Measurements from ENCODE around the gene ICAM4. TPM values are rescaled to one million over a fixed set of nuclear protein-coding genes. Genes with fewer than 3 reads are reported as not detected.

ICAM4 gene
- total RNA-seq, 4 donors from 2014 or later = 0.29 to 0.78 (median 0.66) TPM; not detected in 1

DNA sequence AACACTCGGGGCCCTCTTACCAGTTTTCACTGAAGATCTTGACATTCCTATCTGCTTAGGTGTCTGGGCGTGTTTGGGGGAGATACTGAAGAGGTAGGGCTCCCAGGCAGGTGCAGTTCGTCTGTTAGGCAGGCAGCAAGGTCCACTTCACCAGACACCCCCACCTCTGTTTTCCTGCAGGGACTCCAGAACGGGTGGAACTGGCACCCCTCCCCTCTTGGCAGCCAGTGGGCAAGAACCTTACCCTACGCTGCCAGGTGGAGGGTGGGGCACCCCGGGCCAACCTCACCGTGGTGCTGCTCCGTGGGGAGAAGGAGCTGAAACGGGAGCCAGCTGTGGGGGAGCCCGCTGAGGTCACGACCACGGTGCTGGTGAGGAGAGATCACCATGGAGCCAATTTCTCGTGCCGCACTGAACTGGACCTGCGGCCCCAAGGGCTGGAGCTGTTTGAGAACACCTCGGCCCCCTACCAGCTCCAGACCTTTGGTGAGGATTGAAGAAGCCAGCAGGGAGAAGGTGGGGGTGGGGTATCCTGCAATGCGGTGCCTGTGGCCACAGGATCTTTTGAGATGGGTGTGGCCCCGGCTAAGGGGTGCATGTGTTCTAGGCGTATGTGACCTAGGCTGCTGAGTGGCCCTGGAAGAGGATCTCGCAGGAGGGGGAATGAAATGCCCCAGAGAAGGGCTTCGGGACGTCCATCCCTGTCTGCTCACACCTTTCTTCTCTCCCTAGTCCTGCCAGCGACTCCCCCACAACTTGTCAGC is 3.3 kb upstream of the ICAM4 start:
- no peak for TF ChIP-seq POLR2A (IDR thresholded peaks at IDR 0.05; ENCODE audit: low read depth)
- no peak for TF ChIP-seq POLR2AphosphoS5 (IDR thresholded peaks at IDR 0.05)
- peaks cover 20 to 34% (median 25%) of the 10 kb centered on the region in 4 donors for H3K4me1 ChIP-seq
- H3K36me3 ChIP-seq = peaks cover 11 to 47% (median 29%) of the 10 kb centered on the region in 4 donors
- intact Hi-C loops (cut with DNase I) = no loop called here
- H3K27me3 ChIP-seq = peaks cover 0 to 52% (median 17%) of the 10 kb centered on the region in 4 donors
- no peaks in the 10 kb centered on the region for H3K9me3 ChIP-seq
- 76% methylated on average over 22 of the region's 23 CpGs for WGBS
- H3K27ac ChIP-seq (replicated peaks in 1 of 4) = no peak overlapping the region
- no peak for DNase-seq (ENCODE audit: extremely low spot score)
- H3K4me3 ChIP-seq = no peak overlapping the region

GRCh38 chr19:10284065-10284959 is 2.4 kb upstream of the ICAM4 start:
- intact Hi-C loops (cut with DNase I) = no loop called here
- WGBS = 93% methylated on average over 31 of the region's 34 CpGs
- H3K36me3 ChIP-seq = peaks cover 7 to 39% (median 29%) of the 10 kb centered on the region in 4 donors

GRCh38 chr19:10284960-10285278 is 1.8 kb upstream of the ICAM4 start:
- WGBS = 99% methylated on average over 10 of the region's 13 CpGs
- Histone ChIP-seq H3K36me3 (peaks cover 7 to 38% (median 27%) of the 10 kb centered on the region in 4 donors), H3K27ac (replicated peaks in 1 of 4) (no peak overlapping the region), H3K4me3 (no peak overlapping the region), H3K9me3 (no peaks in the 10 kb centered on the region), H3K27me3 (peaks cover 0 to 66% (median 31%) of the 10 kb centered on the region in 4 donors), H3K4me1 (peaks cover 34 to 44% (median 40%) of the 10 kb centered on the region in 4 donors)
- intact Hi-C loops (cut with DNase I) = no loop called here
- TF ChIP-seq EP300 (IDR thresholded peaks at IDR 0.05) = no peak
- no peak for TF ChIP-seq POLR2AphosphoS5 (IDR thresholded peaks at IDR 0.05)
- TF ChIP-seq POLR2A (IDR thresholded peaks at IDR 0.05; ENCODE audit: low read depth) = no peak
- TF ChIP-seq, protein P1, sequence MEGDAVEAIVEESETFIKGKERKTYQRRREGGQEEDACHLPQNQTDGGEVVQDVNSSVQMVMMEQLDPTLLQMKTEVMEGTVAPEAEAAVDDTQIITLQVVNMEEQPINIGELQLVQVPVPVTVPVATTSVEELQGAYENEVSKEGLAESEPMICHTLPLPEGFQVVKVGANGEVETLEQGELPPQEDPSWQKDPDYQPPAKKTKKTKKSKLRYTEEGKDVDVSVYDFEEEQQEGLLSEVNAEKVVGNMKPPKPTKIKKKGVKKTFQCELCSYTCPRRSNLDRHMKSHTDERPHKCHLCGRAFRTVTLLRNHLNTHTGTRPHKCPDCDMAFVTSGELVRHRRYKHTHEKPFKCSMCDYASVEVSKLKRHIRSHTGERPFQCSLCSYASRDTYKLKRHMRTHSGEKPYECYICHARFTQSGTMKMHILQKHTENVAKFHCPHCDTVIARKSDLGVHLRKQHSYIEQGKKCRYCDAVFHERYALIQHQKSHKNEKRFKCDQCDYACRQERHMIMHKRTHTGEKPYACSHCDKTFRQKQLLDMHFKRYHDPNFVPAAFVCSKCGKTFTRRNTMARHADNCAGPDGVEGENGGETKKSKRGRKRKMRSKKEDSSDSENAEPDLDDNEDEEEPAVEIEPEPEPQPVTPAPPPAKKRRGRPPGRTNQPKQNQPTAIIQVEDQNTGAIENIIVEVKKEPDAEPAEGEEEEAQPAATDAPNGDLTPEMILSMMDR (IDR thresholded peaks at IDR 0.05) = no peak
- DNase-seq (ENCODE audit: extremely low spot score) = no peak

More at GRCh38 chr19:10284065-10284959, 2.4 kb upstream of the ICAM4 start:
- H3K27me3 ChIP-seq = peaks cover 0 to 60% (median 25%) of the 10 kb centered on the region in 4 donors
- peaks cover 28 to 38% (median 34%) of the 10 kb centered on the region in 4 donors for H3K4me1 ChIP-seq
- no peaks in the 10 kb centered on the region for H3K9me3 ChIP-seq
- H3K27ac ChIP-seq (replicated peaks in 1 of 4) = no peak overlapping the region
- TF ChIP-seq EP300 (IDR thresholded peaks at IDR 0.05) (no peak), POLR2A (IDR thresholded peaks at IDR 0.05; ENCODE audit: low read depth) (no peak), POLR2AphosphoS5 (IDR thresholded peaks at IDR 0.05) (no peak)
- TF ChIP-seq, protein P1 (IDR thresholded peaks at IDR 0.05) = no peak
- DNase-seq (ENCODE audit: extremely low spot score) = no peak
- no peak overlapping the region for H3K4me3 ChIP-seq

- Histone ChIP-seq H3K4me1 (peaks cover 39 to 49% (median 44%) of the 10 kb centered on the region in 4 donors), H3K4me3 (no peak overlapping the region), H3K36me3 (peaks cover 7 to 38% (median 26%) of the 10 kb centered on the region in 4 donors), H3K27ac (replicated peaks in 1 of 4) (no peak overlapping the region), H3K27me3 (peaks cover 0 to 71% (median 35%) of the 10 kb centered on the region in 4 donors), H3K9me3 (no peaks in the 10 kb centered on the region)
- no peak for DNase-seq (ENCODE audit: extremely low spot score)
- intact Hi-C loops (cut with DNase I) = no loop called here
- TF ChIP-seq POLR2A (IDR thresholded peaks at IDR 0.05; ENCODE audit: low read depth) (no peak), EP300 (IDR thresholded peaks at IDR 0.05) (no peak)
- 94% methylated on average over 2 of the region's 4 CpGs for WGBS
These were observed 1.4 kb upstream of the ICAM4 start for GRCh38 chr19:10285393-10285792.

DNA sequence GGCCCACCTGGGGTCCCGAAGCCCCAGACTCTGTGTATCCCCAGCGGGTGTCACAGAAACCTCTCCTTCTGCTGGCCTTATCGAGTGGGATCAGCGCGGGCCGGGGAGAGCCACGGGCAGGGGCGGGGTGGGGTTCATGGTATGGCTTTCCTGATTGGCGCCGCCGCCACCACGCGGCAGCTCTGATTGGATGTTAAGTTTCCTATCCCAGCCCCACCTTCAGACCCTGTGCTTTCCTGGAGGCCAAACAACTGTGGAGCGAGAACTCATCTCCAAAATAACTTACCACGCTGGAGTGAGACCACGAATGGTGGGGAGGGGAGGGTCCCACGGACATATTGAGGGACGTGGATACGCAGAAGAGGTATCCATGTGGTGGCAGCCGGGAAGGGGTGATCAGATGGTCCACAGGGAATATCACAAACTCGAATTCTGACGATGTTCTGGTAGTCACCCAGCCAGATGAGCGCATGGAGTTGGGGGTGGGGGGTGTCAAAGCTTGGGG is 2.0 kb downstream of the ICAM4 start:
- Histone ChIP-seq H3K4me3 (peak overlapping the region; percentile 34 to 60 (median 47)), H3K4me1 (peaks cover 66 to 82% (median 76%) of the 10 kb centered on the region in 4 donors), H3K9me3 (no peaks in the 10 kb centered on the region), H3K27me3 (peaks cover 16 to 98% (median 68%) of the 10 kb centered on the region in 4 donors), H3K36me3 (peaks cover 7 to 24% (median 17%) of the 10 kb centered on the region in 4 donors), H3K27ac (replicated peaks in 1 of 4) (no peak overlapping the region)
- TF ChIP-seq EP300 (IDR thresholded peaks at IDR 0.05) = no peak
- TF ChIP-seq, protein P1 (IDR thresholded peaks at IDR 0.05) = no peak
- no peak for TF ChIP-seq POLR2A (IDR thresholded peaks at IDR 0.05; ENCODE audit: low read depth)
- TF ChIP-seq POLR2AphosphoS5 (IDR thresholded peaks at IDR 0.05) = no peak
- WGBS = 4% methylated on average over 4 of the region's 23 CpGs
- no peak for DNase-seq (ENCODE audit: extremely low spot score)
- intact Hi-C loops (cut with DNase I) = no loop called here

Data from esophagus muscularis mucosa (tissue), 4 donors.